Activated T-helper 1 cell treated with anti-CD3 and anti-CD28 coated beads, Interleukin-12 subunit alpha, Interleukin-12 subunit beta, Interleukin-2, Interleukin-4 antibody, amounts not matched to agents 30 ng/mL and 10 ng/mL and 1 ng/mL, durations not matched to agents 14 hours and 24 hours and 36 hours (primary cell): ENCODE results near the gene EDAR. TPM values are rescaled to one million over a fixed set of nuclear protein-coding genes. Genes with fewer than 3 reads are reported as not detected.

Experiments
- DNase-seq: peaks from one replicate; pipeline ENCODE4 v3.0.0; 2021; ENCODE audit warnings: low spot score
- H3K27ac Mint-ChIP-seq: one replicate; pipeline ENCODE4 v1.8.0; 2021; ENCODE audit warnings: mild to moderate bottlenecking, mixed read lengths
- H3K27me3 Mint-ChIP-seq: one replicate; pipeline ENCODE4 v1.8.0; 2022; ENCODE audit warnings: mild to moderate bottlenecking, moderate library complexity, mixed read lengths; ENCODE audit not compliant: insufficient read depth
- H3K36me3 Mint-ChIP-seq: one replicate; pipeline ENCODE4 v1.8.0; 2021; ENCODE audit warnings: low read depth, mixed read lengths
- H3K4me1 Mint-ChIP-seq: one replicate; pipeline ENCODE4 v1.8.0; 2021; ENCODE audit warnings: low read depth, mixed read lengths
- H3K4me3 Mint-ChIP-seq: one replicate; pipeline ENCODE4 v1.8.0; 2021; ENCODE audit warnings: mild to moderate bottlenecking, moderate library complexity, mixed read lengths
- H3K9me3 Mint-ChIP-seq: one replicate; pipeline ENCODE4 v1.8.0; 2021; ENCODE audit warnings: mixed read lengths
- intact Hi-C: fragments of 100-400 bp; cut with micrococcal nuclease; formaldehyde crosslinking; loops from one replicate; pipeline ENCODE4 v1.15.1; 2024
- total RNA-seq: library from RNA; stranded (reverse); gene quantifications from 2 replicates; pipeline ENCODE4 v1.2.3, GENCODE V29; 2022

The EDAR gene
- 1.9 and 2.3 TPM in 2 replicates for total RNA-seq

DNA sequence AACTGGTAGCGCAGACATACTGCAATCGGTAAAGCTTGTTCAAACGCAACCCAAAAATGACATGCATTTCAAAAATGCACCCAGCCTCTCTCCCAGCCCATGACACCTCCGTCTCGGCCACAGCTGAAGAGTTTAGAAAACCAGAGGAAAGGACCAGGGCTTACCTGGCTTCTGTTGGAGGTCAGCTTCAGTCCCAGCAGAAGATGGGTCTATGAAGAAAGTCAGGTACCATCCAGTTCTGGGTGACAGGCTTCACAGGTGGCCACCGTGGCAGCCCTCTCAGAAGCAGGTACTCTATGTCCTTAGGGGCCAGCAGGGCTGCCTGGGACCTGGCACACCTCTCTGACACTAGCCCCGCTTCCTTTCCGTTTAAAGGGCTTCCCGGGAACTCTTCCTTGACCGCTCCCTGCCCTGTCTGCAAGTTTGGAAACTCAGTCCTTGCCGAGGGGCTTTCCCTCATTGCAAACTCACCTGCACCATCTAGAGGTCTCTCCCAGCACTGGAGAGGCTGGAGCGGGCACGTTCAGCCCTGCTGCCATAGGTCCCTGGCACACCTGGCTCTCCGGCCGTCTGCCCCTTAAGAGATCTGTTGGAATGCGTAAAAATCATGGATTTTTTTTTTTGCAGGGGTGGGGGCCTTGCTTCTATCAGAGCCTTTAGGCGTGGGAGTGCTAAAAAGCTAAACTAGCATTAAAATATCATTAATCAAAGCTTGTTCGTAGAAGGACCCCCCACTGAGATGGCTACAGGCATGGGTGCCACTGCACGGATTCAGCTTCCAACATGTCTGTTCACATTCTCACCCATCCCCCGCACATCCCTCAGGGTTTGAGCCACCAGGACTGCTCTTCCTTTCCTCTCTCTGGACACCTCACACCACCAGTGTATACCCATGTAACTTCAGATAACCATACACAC, at the start of gene EDAR:
TSS of gene EDAR (minus strand) at position 425 of the 918 bp plus-strand sequence. CDS start 58,206 bp downstream, outside the sequence.
- peaks cover 31% of the 10 kb centered on the region for H3K4me1 Mint-ChIP-seq
- no peaks in the 10 kb centered on the region for H3K9me3 Mint-ChIP-seq
- H3K36me3 Mint-ChIP-seq = peaks cover 4% of the 10 kb centered on the region
- H3K27ac Mint-ChIP-seq = no peak within 1 kb of the TSS
- intact Hi-C loops = loop anchor here (1.0 to 2.0 kb wide), 4 partner anchors 50 to 202 kb away; no protein-coding TSS in a partner anchor
- peak within 1 kb of the TSS; percentile 72 for H3K4me3 Mint-ChIP-seq
- H3K27me3 Mint-ChIP-seq = peaks cover 7% of the 10 kb centered on the region
- DNase-seq = no peak

DNA sequence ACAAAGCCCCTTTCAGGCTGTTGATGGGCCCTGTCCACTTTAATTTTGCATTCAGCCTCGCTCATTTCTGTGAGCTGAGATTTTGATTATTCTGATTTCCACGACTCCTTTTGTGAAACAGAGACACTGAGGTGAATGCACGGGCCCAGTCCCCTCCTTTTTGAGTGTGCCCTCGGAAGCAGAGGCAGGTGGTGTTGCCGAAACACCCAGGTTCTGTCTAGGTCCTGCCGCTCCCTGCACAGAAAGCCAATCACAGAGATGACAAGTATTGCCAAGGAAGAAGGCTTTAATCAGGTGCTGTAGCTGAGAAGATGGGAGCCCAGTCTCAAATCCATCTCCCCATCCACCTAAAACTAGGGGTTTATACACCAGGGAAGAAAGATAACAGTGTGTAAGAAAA, 44.2 kb upstream of the EDAR start:
- Mint-ChIP-seq H3K36me3 (peaks cover 6% of the 10 kb centered on the region), H3K4me1 (peaks cover 27% of the 10 kb centered on the region), H3K27me3 (peaks cover 5% of the 10 kb centered on the region), H3K9me3 (peaks cover 4% of the 10 kb centered on the region), H3K27ac (peak overlapping the region; percentile 21), H3K4me3 (no peak overlapping the region)
- DNase-seq = no peak
- intact Hi-C loops = loop anchor here (5.0 to 10.0 kb wide), 4 partner anchors 94 to 482 kb away; partner anchors contain the start of gene SH3RF3

DNA sequence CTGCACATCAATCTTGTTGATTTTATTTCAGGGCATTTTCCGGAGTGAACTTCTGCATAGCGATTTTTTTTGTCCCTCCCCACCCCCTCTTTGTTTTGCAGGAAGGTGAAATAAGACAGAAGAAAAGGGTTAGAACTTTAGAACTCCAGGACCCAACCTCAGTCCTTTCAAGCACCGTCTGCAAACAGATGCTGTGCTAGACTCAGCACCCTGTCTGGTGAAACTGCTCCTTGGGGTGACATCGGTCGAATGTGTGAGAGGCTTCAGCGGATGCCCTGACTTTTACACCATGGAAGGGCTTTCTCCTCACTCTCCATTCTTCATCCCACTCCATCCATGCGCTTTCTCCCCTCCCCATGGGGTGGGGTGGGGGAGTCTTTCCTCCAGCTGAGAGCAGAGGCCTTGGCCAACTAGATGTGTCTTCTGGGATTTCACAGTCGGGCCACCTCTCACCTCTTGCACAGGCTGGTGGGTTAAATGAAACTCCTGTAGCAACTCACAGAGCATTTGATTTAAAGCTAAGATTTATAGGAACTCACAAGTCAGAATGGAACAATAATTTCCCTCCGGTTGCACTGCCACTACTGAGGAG, 43.3 kb upstream of the EDAR start:
- DNase-seq = peak; percentile 9
- Mint-ChIP-seq H3K27ac (peak overlapping the region; percentile 89), H3K4me1 (peaks cover 27% of the 10 kb centered on the region), H3K27me3 (peaks cover 3% of the 10 kb centered on the region), H3K36me3 (peaks cover 6% of the 10 kb centered on the region), H3K9me3 (peaks cover 4% of the 10 kb centered on the region), H3K4me3 (peak overlapping the region; percentile 86)
- intact Hi-C loops = loop anchor here (5.0 to 10.0 kb wide), 4 partner anchors 95 to 482 kb away; partner anchors contain the start of gene SH3RF3

DNA sequence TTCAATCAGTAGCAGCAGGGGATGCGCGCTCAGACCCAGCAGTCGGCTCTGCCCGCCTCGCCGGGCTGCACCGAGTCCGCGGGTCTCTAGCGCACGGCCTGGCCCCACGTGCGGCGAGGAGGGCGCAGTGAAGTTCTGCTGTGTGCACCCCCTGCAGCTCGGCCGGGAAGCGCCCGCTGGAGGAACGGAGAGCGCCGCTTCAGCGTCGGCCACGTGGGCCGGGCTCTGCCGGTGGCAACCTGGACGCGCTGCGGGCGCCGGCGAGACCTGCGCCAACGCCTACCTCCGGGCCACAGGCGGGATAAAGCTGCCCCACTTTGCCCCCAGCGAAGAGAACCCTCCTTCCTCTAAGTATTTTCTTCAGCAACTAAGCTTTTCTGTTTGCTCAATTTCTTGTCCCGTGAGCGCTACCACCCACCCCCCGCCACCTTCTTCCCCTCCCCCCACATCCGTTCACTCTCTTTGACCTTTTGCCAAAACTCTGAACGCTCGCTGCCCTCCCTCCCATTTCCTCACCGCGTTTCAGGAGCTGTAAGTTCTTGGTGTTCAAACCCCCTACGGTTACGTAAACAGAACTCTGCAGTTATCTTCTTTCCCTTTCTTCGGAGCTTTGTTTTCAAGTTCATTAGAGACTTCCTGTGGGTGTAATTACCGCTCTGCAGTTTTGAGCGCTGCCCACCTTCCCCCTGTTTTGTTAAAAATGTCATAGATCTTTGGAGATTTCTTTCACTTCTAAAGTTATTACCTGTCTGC, 42.6 kb upstream of the EDAR start:
- Mint-ChIP-seq H3K27me3 (no peaks in the 10 kb centered on the region), H3K4me3 (peak overlapping the region; percentile 86), H3K9me3 (peaks cover 4% of the 10 kb centered on the region), H3K4me1 (peaks cover 27% of the 10 kb centered on the region), H3K36me3 (peaks cover 6% of the 10 kb centered on the region), H3K27ac (peak overlapping the region; percentile 89)
- intact Hi-C loops = loop anchor here (2.0 to 10.0 kb wide), 5 partner anchors 93 to 483 kb away; partner anchors contain the start of gene SH3RF3
- DNase-seq = peak; percentile 38

DNA sequence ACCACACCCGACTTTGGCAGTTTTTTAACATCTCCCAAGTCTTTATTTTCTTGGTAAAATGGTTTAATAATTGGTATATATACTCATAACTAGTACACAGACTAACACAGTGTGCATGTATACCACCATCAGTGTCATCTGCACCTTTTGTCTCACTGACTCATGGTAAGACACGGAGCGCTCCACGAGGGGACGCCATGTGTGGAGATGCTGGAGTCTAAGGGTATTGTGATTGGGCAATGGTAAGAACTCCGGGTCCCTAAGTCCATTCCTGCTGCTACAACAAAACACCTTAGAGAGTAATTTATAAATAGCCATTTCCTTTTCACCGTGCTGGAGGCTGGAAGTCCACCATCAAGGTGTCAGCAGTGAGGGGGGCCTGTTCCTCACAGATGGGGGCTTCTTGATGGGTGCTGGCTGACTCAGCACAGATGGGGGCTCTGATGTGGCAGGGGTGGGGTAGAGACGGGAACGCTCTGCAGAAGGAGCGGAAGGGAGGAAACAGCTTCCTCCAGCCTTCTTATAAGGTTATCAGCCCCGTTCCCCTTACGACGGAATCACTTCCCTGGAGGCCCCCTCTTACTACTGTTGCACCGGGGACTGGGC, 42.0 kb upstream of the EDAR start:
- intact Hi-C loops = loop anchor here (2.0 to 10.0 kb wide), 5 partner anchors 92 to 484 kb away; partner anchors contain the start of gene SH3RF3
- H3K9me3 Mint-ChIP-seq = peaks cover 4% of the 10 kb centered on the region
- H3K4me3 Mint-ChIP-seq = peak overlapping the region; percentile 86
- no peak for DNase-seq
- peaks cover 27% of the 10 kb centered on the region for H3K4me1 Mint-ChIP-seq
- peak overlapping the region; percentile 71 for H3K27ac Mint-ChIP-seq
- peaks cover 6% of the 10 kb centered on the region for H3K36me3 Mint-ChIP-seq
- no peaks in the 10 kb centered on the region for H3K27me3 Mint-ChIP-seq

DNA sequence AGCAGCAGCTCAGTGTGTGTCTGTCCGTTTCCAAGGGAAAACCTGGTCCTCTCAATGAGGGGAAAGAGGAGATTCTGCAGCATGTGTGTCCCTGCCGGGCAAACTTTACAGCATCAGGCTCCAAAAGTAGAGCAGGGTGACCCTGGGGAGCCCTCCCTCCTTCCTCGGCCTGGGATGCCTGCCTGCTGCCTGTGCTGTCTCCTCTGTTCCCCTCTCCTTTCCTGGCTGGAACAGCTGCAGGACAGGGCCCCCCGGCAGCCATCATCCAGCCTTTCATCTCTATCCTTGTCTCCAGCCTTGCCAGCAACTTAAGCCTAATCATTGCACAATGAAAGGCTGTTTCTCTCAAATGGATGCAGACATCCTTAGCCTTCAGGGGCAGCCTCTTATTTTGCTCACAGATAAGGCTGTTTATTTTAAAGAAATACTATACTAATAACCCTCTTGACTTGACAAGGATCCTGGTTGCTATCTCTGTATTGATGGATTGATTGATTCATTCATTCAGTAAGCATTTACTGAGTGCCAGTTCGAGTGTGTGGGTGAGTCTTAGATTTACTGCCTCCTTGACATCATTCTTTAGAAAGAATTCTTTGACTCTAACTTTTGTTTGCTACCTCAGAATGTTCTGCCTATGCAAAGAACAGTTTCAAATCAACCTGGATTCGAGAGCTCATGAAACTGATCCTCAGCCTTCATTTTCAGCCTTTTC, 40.6 kb upstream of the EDAR start:
- H3K4me1 Mint-ChIP-seq = peaks cover 27% of the 10 kb centered on the region
- DNase-seq = no peak
- peaks cover 5% of the 10 kb centered on the region for H3K36me3 Mint-ChIP-seq
- H3K9me3 Mint-ChIP-seq = peaks cover 4% of the 10 kb centered on the region
- no peak overlapping the region for H3K4me3 Mint-ChIP-seq
- no peaks in the 10 kb centered on the region for H3K27me3 Mint-ChIP-seq
- intact Hi-C loops = loop anchor here (2.0 to 10.0 kb wide), 5 partner anchors 91 to 485 kb away; partner anchors contain the start of gene SH3RF3
- no peak overlapping the region for H3K27ac Mint-ChIP-seq

DNA sequence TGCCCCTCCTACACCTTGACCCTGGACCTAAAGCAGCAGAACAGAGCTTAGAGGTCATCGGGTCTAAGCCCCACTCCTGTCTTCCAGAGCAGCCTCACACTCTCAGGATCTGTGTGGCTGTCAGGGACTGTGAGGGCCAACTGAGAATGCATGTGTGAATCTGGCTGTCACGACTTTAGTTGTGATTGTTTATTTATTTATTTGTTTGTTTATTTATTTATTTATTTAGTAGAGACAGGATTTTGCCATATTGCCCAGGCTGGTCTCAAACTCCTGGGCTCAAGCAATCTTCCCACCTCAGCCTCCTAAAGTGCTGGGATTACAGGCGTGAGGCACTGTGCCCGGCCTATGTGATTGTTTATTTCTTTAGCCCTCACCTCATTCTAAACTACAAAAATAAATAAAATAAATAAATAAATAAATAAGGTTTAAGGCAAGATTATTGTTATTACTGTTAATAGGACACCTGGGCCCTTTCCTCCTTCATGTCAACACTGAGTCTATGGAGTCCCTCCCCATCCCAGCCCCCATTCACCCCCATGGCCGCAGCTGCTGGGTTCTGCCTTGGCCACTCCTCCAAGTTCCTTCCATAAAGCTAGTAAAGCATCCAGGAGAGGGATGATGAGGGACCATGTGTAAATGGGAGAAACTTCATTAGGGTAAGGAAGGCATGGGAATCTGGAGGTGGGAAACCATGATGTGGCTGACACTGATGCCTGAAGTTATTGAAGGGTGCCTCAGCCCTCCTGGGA, 39.9 kb upstream of the EDAR start:
- Mint-ChIP-seq H3K27me3 (no peaks in the 10 kb centered on the region), H3K27ac (no peak overlapping the region), H3K9me3 (peaks cover 4% of the 10 kb centered on the region), H3K4me3 (no peak overlapping the region), H3K36me3 (peaks cover 4% of the 10 kb centered on the region), H3K4me1 (peaks cover 27% of the 10 kb centered on the region)
- intact Hi-C loops = no loop called here
- no peak for DNase-seq

DNA sequence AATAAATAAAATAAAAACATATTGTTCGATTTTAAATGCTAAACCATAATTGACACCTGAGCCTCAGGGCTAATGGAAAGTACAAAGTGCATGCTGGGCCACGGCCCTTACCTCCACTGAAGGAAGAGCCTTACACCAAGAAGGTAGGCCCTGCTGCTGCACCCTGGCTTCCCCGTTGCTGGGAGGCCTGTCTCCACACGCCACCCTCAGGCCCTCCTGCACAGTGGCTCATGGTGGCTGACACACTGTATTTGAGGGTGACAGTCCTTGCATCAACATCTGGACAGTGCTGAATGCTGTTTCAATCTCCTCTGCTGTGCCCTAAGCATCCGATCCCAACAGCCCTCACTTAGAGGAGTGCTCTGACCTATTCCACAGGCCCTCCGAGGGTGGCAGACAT, 39.3 kb upstream of the EDAR start:
- Mint-ChIP-seq H3K4me1 (peaks cover 25% of the 10 kb centered on the region), H3K27me3 (no peaks in the 10 kb centered on the region), H3K36me3 (peaks cover 3% of the 10 kb centered on the region), H3K4me3 (no peak overlapping the region), H3K27ac (no peak overlapping the region), H3K9me3 (peaks cover 3% of the 10 kb centered on the region)
- DNase-seq = no peak
- intact Hi-C loops = no loop called here

DNA sequence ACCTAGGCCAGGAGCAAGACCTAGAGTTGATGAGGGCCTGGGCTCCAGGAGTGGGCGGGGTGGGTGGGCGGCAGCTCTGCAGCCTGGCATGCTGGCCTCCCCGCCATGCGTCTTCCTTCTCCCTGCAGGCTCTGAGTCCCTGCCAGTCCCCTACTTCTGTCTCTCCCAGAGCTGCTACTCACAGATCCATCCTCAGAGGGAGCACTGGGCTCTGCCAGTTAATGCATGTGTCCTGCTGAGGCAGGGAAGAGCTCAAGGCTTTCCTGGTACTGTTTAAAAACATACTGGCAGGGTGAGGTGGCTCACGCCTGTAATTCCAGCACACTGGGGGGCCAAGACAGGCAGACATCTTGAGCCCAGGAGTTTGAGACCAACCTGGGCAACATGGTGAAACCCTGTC, 38.7 kb upstream of the EDAR start:
- intact Hi-C loops = no loop called here
- Mint-ChIP-seq H3K36me3 (no peaks in the 10 kb centered on the region), H3K27ac (no peak overlapping the region), H3K4me1 (peaks cover 19% of the 10 kb centered on the region), H3K9me3 (no peaks in the 10 kb centered on the region), H3K4me3 (no peak overlapping the region), H3K27me3 (no peaks in the 10 kb centered on the region)
- no peak for DNase-seq

DNA sequence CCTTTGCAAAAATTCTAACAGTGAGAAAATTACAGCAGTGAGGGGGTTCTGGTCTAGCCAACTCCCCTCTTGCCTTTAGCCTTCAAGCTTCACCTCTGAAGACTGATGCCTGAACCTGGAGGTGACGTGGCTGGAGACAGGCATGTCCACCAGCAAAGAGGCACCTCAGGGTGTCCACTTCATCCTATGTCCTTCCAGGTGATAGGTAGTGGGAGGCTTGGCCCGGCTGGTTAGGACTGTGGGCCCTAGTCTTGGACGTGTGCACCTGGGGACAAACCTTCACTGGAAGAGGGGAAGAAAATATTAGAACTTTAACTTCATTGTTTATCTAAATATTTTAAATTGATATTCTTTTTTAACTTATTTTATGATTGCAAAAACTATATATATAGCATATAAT, 35.5 kb upstream of the EDAR start:
- H3K4me3 Mint-ChIP-seq = no peak overlapping the region
- H3K36me3 Mint-ChIP-seq = no peaks in the 10 kb centered on the region
- no peaks in the 10 kb centered on the region for H3K9me3 Mint-ChIP-seq
- no peak for DNase-seq
- intact Hi-C loops = no loop called here
- H3K27me3 Mint-ChIP-seq = peaks cover 7% of the 10 kb centered on the region
- H3K27ac Mint-ChIP-seq = no peak overlapping the region
- H3K4me1 Mint-ChIP-seq = peaks cover 8% of the 10 kb centered on the region

DNA sequence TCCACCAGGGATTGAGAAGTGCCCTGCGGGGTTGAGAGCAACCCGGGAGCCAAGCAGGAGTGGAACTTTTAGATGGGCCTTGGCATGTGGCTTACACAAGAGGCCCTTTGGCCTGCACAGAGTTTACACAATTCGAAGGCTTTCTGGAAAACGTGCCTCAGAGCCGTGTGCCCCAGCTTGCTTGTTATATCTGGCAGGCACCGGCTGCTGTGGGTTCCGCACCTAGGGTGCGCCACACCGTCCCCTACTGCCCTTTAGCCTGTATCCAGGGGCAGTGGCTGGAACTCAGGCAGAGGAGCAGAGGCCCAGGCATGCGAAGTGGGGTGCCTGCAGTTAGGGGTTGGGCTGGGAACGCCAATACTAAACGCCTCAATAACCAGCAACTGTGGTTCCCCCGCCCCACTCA, 32.9 kb upstream of the EDAR start:
- intact Hi-C loops = no loop called here
- Mint-ChIP-seq H3K36me3 (no peaks in the 10 kb centered on the region), H3K4me1 (peaks cover 8% of the 10 kb centered on the region), H3K9me3 (no peaks in the 10 kb centered on the region), H3K27me3 (peaks cover 7% of the 10 kb centered on the region), H3K27ac (no peak overlapping the region), H3K4me3 (no peak overlapping the region)
- DNase-seq = no peak
